Activated CD8-positive, alpha-beta memory T cell treated with anti-CD3 and anti-CD28 coated beads for 24 hours (primary cell): ENCODE measurements around the gene NPEPL1.
"Not testable (repeated sequence)": the region's sequence is repeated elsewhere in the genome, so short reads cannot be mapped to it uniquely, and the experiment has no call there.

Source experiments
- DNase-seq: peaks from one replicate; pipeline ENCODE4 v3.0.0-alpha.2; 2020

NPEPL1 gene

GRCh38 chr20:58716476-58717277, 24.1 kb downstream of the NPEPL1 start:
- peak; percentile 49 for DNase-seq

- peak; percentile 46 for DNase-seq
Observed at GRCh38 chr20:58717278-58718091, 24.9 kb downstream of the NPEPL1 start.

GRCh38 chr20:58718121-58718563, 25.5 kb downstream of the NPEPL1 start:
- DNase-seq, result peak; percentile 40

- DNase-seq, result no peak
Observed at GRCh38 chr20:58718729-58719128, 26.1 kb downstream of the NPEPL1 start.

- peak; percentile 37 for DNase-seq
Observed at GRCh38 chr20:58719258-58719657, 26.7 kb downstream of the NPEPL1 start.

- DNase-seq, result peak; percentile 33
Observed at GRCh38 chr20:58719971-58720371, 27.4 kb downstream of the NPEPL1 start.

- DNase-seq, result no peak
Observed at GRCh38 chr20:58720890-58721289, 28.3 kb downstream of the NPEPL1 start.

GRCh38 chr20:58721951-58722778, 29.6 kb downstream of the NPEPL1 start:
- peak; percentile 33 for DNase-seq

- DNase-seq, result no peak
Observed at GRCh38 chr20:58722877-58723627, 30.5 kb downstream of the NPEPL1 start.

GRCh38 chr20:58723628-58723984, 31.0 kb downstream of the NPEPL1 start:
- no peak for DNase-seq

GRCh38 chr20:58726156-58726555, 33.6 kb downstream of the NPEPL1 start:
- DNase-seq, result not testable (repeated sequence)

GRCh38 chr20:58731192-58731591, 38.6 kb downstream of the NPEPL1 start:
- DNase-seq, result no peak

GRCh38 chr20:58737198-58737597, 44.6 kb downstream of the NPEPL1 start:
- no peak for DNase-seq

GRCh38 chr20:58740356-58741308, 48.0 kb downstream of the NPEPL1 start:
- peak; percentile 38 for DNase-seq

- peak; percentile 28 for DNase-seq
Observed at GRCh38 chr20:58741384-58741783, 48.8 kb downstream of the NPEPL1 start.

GRCh38 chr20:58742668-58743566, 50.3 kb downstream of the NPEPL1 start:
- DNase-seq, result no peak

- no peak for DNase-seq
Observed at GRCh38 chr20:58743929-58744534, 51.4 kb downstream of the NPEPL1 start.

GRCh38 chr20:58744836-58745235, 52.2 kb downstream of the NPEPL1 start:
- no peak for DNase-seq

- peak; percentile 33 for DNase-seq
Observed at GRCh38 chr20:58745391-58745790, 52.8 kb downstream of the NPEPL1 start.

- DNase-seq, result no peak
Observed at GRCh38 chr20:58746620-58747019, 54.0 kb downstream of the NPEPL1 start.
